ENCODE measurements around the gene KRTCAP2.
A peak's percentile ranks its signal among the peaks of the same experiment; 100 is the strongest.
"Not testable (repeated sequence)": the region's sequence is repeated elsewhere in the genome, so short reads cannot be mapped to it uniquely, and the experiment has no call there.

Gene KRTCAP2

DNA sequence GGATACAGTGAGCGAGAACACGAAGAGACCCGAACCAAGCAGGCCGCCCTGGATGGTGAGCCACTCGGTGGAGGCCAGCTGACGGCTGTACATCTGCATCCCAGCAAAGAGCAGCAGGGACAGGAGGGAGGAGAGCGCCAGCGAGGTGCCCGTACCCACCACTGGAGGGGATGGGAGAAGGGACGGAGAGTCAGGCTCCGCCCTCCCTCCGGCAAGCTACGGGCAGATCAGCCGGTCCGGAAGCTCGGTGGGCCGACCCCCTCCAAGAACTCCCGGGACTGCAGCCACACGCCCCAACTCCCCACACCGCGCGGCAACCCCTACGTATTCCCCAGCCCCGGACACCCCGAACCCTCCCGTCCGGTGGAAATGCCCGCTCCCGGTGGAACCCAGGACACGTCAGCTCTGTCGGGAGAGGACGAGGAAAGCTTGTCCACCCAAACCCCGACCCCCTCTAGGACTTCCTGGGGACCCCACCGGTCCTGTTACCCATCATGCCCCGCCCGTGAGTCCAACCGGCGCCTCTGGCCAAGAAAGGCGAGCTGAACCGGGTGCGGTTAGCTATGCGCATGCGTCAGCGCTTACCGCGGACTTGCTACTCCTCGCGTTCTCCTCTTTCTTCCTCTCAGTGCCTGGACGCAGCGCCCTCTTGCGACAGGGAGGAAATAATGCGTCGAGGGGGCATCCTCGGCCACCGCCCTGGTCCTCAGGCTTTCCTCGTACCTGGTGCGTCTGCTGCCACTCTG, at the start of gene KRTCAP2:
KRTCAP2 (minus strand) TSS at position 573 of the 746 bp plus-strand sequence; CDS start at position 493, 80 bp downstream.
- TF ChIP-seq POLR2A (IDR thresholded peaks at IDR 0.05; ENCODE audit: low read depth, low read length), result peak; percentile 87
- FAIRE-seq, result no peak
- peak; percentile 97 for DNase-seq (ENCODE audit: insufficient read length, low spot score)

DNA sequence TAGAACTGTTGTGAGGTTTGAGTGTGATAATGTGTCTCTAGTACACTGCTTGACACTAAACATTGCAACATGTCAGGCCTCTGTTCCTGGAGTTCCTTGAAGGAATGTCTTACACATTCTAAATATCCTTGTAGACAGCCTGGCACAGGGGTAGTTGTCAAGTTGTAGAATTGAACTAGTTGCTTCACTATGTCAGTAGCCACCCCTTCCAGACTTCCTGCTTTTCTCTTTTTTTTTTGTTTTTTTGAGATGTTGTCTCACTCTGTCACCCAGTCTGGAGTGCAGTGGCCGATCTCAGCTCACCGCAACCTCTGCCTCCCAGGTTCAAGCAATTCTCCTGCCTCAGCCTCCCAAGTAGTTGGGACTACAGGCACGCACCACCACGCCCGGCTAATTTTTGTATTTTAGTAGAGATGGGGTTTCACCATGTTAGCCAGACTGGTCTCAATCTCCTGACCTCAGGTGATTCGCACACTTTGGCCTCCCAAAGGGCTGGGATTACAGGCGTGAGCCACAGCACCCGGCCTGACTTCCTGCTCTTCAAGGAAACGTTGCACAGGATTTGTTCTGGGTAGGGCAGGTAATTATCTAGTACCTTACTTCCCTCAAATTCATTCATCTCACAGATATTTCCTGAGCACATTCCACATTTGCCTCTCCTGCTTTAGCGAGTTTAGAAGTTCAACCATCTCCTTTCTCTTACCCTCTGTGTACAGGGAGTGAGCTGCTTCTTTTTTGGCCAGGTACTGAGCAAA, 47.3 kb upstream of the KRTCAP2 start:
- not testable (repeated sequence) for FAIRE-seq; DNase-seq (ENCODE audit: insufficient read length, low spot score)

DNA sequence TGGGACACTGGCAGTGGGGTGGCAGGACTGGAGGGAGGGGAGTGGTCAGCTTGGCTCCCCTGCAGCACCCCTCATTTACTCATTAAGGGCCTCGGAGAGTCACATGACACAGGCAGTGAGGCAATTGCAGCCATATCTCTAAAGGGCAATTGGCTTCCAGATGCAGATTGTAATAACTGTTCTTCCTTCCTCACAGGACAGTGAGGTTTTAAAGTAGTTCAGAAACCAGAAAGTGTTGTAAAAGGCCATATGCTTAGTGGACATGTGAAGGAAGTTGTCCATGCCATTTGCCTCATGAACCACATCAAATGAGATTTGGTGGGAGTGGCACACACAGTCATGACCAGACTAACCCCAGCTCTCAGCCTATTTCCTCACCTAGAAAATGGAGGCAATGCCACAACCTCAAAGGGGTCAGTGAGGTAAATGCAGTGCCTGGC, 46.5 kb upstream of the KRTCAP2 start:
- no peak for FAIRE-seq
- TF ChIP-seq POLR2A (IDR thresholded peaks at IDR 0.05; ENCODE audit: low read depth, low read length), result no peak

GRCh38 chr1:155218854-155219591, 45.9 kb upstream of the KRTCAP2 start:
- no peak for FAIRE-seq
- DNase-seq (ENCODE audit: insufficient read length, low spot score), result no peak
- TF ChIP-seq POLR2A (IDR thresholded peaks at IDR 0.05; ENCODE audit: low read depth, low read length), result no peak

More for the DNA sequence above, 46.5 kb upstream of the KRTCAP2 start:
- DNase-seq (ENCODE audit: insufficient read length, low spot score), result no peak

DNA sequence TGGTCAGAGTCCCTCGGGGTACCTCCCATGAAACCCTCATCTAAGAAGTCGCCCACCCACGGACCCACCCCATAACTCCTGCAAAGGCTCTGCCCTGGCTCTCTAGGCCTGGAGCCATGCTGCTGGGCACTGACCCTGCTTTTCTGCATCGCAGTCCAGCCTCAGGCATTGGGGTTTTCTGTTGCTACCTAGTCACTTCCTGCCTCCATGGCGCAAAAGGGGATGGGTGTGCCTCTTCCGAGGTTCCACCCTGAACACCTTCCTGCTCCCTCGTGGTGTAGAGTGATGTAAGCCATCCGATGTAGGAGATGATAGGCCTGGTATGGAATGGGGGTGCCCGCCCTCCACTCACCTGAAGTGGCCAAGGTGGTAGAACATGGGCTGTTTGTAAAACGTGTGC, 41.6 kb upstream of the KRTCAP2 start:
- not testable (repeated sequence) for DNase-seq (ENCODE audit: insufficient read length, low spot score); FAIRE-seq

DNA sequence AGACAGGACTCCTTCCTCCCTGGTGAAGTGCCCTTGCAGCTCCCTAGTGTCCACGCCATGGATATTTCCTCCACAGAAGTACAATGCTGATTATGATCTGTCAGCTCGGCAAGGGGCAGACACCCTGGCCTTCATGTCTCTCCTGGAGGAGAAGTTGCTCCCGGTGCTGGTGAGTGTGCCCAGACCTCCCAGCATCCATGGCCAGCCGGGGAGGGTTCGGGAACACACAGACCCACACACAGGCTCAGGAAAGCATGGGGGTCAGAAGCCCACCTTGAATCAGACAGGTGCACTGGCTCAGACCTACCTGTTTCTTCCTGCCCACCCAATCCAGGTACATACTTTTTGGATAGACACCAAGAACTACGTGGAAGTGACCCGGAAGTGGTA, 38.9 kb upstream of the KRTCAP2 start:
- DNase-seq (ENCODE audit: insufficient read length, low spot score); FAIRE-seq: not testable (repeated sequence)

DNA sequence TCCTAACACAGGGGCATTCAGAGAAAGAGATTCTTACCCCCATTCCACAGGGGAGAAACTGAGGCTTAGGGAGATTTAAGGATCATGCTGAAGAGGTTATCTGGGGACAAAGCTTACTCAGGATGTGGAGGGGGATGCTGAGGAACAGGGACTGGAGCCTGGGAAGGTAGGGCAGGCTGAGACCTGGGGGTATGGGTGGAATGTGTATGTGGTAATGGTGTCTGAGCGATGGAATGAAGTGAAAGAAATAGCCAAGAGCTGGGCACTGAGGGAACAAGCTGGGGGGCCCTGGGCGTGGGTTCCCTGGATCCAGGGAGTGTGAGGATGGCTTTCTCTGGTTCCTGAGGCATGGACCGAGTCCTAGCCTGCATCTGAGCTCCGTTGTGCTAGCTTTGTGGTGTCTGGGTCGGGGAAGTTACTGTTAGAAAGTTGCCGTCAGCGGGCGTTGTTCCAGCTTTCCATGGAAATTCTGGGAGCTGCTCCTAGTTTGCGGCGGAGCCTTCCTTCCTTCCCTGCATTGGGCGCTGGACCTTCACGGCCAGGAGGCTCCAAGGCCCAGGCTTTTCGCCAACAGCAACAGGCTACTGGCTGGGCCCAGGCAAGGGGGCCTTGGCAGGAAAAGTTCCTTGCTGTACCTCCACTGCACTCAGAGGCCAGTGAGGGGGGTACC, 38.4 kb upstream of the KRTCAP2 start:
- DNase-seq (ENCODE audit: insufficient read length, low spot score); FAIRE-seq: not testable (repeated sequence)

- DNase-seq (ENCODE audit: insufficient read length, low spot score) (no peak), FAIRE-seq (no peak)
- TF ChIP-seq POLR2A (IDR thresholded peaks at IDR 0.05; ENCODE audit: low read depth, low read length), result no peak
These were observed 37.4 kb upstream of the KRTCAP2 start for GRCh38 chr1:155210314-155211104.

DNA sequence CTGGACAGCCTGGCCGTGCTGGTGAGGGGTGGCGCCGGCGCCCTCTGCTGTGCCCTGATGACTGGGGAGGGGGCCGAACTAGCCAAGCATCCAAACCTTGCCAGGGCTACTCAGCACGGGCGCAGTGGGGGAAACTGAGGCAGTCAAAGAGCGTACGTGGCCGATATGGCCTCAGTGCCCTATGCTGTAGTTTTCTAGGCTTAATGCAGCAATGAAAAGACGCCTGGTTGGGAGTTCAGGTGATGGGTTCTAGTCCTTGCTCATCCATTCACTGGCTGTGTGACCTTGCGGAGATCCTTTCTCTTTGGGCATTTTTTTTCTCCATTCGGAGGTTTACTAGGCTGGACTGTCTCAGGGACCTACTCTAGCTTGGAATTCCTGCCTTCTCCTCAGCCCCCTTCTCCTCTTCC, 36.2 kb upstream of the KRTCAP2 start:
- FAIRE-seq (no peak), DNase-seq (ENCODE audit: insufficient read length, low spot score) (no peak)
- no peak for TF ChIP-seq POLR2A (IDR thresholded peaks at IDR 0.05; ENCODE audit: low read depth, low read length)

- FAIRE-seq, result no peak
- DNase-seq (ENCODE audit: insufficient read length, low spot score), result peak; percentile 73
- peak; percentile 53 for TF ChIP-seq POLR2A (IDR thresholded peaks at IDR 0.05; ENCODE audit: low read depth, low read length)
These were observed 35.6 kb upstream of the KRTCAP2 start, which contains the start of gene MTX1 for GRCh38 chr1:155208541-155209311. TSS of gene MTX1 (plus strand) at chr1:155208695. CDS start at chr1:155208805, 110 bp downstream.

DNA sequence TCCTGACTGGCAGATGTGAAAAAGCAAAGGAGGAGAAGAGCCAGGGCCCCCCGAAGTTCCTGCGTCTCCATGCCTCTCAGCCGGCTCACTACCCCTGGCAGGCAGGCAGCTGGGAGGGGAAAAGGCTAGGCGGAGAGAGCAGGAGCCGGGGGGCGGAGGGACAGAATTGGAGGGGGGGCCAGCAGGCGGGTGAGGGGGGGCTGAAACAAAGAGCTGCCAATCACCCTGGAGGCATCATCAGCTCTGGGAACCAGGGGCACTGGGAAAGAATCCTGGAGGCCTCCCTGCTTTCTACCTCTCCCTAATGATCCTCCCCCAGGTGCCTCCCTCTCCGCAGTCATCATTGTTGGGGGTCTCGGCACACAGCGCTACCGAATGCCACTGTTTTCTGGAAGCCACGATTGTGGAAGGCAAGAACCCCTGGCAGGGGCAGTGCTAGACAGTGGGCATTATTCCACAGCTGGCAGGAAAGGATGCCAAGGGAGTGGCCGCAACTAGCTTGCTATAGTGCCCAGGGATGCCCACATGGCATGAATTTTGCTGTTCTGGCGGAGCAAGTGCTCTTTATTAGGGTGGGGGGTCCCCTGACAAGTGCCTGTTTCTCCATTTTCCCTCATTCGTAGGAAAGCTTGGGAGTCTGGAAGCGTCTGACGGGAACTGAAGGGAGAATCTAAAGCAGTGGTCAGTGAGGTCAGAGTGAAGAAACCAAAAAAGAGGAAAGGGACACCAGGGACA, 34.9 kb upstream of the KRTCAP2 start, which contains the start of gene THBS3:
THBS3 (minus strand) TSS at position 92 of the 735 bp plus-strand sequence; CDS start at position 71, 21 bp downstream.
- FAIRE-seq (no peak), DNase-seq (ENCODE audit: insufficient read length, low spot score) (no peak)
- TF ChIP-seq POLR2A (IDR thresholded peaks at IDR 0.05; ENCODE audit: low read depth, low read length), result no peak

Data from H54 (cell line).